Dendritic cell treated with granulocyte-macrophage colony-stimulating factor and Interleukin-4, amounts not matched to agents 40 ng/mL and 50 ng/mL, for 4 days (primary cell): ENCODE data around the gene CNTNAP2.
"Not testable (repeated sequence)": the region's sequence is repeated elsewhere in the genome, so short reads cannot be mapped to it uniquely, and the experiment has no call there.

ENCODE experiments used
- H3K27ac Mint-ChIP-seq: one replicate; pipeline ENCODE4 v1.8.0; 2022; ENCODE audit warnings: mild to moderate bottlenecking, mixed read lengths
- H3K27me3 Mint-ChIP-seq: one replicate; pipeline ENCODE4 v1.8.0; 2022; ENCODE audit warnings: mild to moderate bottlenecking, mixed read lengths
- H3K36me3 Mint-ChIP-seq: one replicate; pipeline ENCODE4 v1.8.0; 2022; ENCODE audit warnings: low read depth, mixed read lengths
- H3K4me1 Mint-ChIP-seq: one replicate; pipeline ENCODE4 v1.8.0; 2022; ENCODE audit warnings: low read depth, mixed read lengths
- H3K4me3 Mint-ChIP-seq: one replicate; pipeline ENCODE4 v1.8.0; 2022; ENCODE audit warnings: mild to moderate bottlenecking, moderate library complexity, mixed read lengths
- H3K9me3 Mint-ChIP-seq: one replicate; pipeline ENCODE4 v1.8.0; 2022; ENCODE audit warnings: mixed read lengths
- intact Hi-C: fragments of 100-400 bp; cut with micrococcal nuclease; formaldehyde crosslinking; loops from one replicate; pipeline ENCODE4 v1.15.0; 2022

The CNTNAP2 gene

GRCh38 chr7:148419856-148420832 lies 2303.5 kb downstream of the CNTNAP2 start:
- intact Hi-C loops = no loop called here
- H3K36me3 Mint-ChIP-seq = no peaks in the 10 kb centered on the region
- H3K27ac Mint-ChIP-seq = no peak overlapping the region
- no peak overlapping the region for H3K4me3 Mint-ChIP-seq
- H3K9me3 Mint-ChIP-seq = no peaks in the 10 kb centered on the region
- no peaks in the 10 kb centered on the region for H3K4me1 Mint-ChIP-seq
- H3K27me3 Mint-ChIP-seq = no peaks in the 10 kb centered on the region

- H3K4me1 Mint-ChIP-seq = no peaks in the 10 kb centered on the region
- H3K27me3 Mint-ChIP-seq = no peaks in the 10 kb centered on the region
- no peaks in the 10 kb centered on the region for H3K36me3 Mint-ChIP-seq
- H3K4me3 Mint-ChIP-seq = no peak overlapping the region
- intact Hi-C loops = no loop called here
- H3K27ac Mint-ChIP-seq = no peak overlapping the region
- no peaks in the 10 kb centered on the region for H3K9me3 Mint-ChIP-seq
Observed at GRCh38 chr7:148422030-148422429, 2305.4 kb downstream of the CNTNAP2 start.

GRCh38 chr7:148426393-148426792 lies 2309.8 kb downstream of the CNTNAP2 start:
- intact Hi-C loops, H3K36me3 Mint-ChIP-seq, H3K4me1 Mint-ChIP-seq, H3K27ac Mint-ChIP-seq, H3K27me3 Mint-ChIP-seq, H3K9me3 Mint-ChIP-seq, H3K4me3 Mint-ChIP-seq: not testable (repeated sequence)

- H3K4me3 Mint-ChIP-seq, intact Hi-C loops, H3K36me3 Mint-ChIP-seq, H3K27me3 Mint-ChIP-seq, H3K9me3 Mint-ChIP-seq, H3K27ac Mint-ChIP-seq, H3K4me1 Mint-ChIP-seq: not testable (repeated sequence)
Observed at GRCh38 chr7:148430690-148431089, 2314.1 kb downstream of the CNTNAP2 start.

GRCh38 chr7:148433521-148434180 lies 2317.1 kb downstream of the CNTNAP2 start:
- intact Hi-C loops = no loop called here
- no peaks in the 10 kb centered on the region for H3K4me1 Mint-ChIP-seq
- no peaks in the 10 kb centered on the region for H3K36me3 Mint-ChIP-seq
- no peaks in the 10 kb centered on the region for H3K27me3 Mint-ChIP-seq
- H3K4me3 Mint-ChIP-seq = no peak overlapping the region
- no peak overlapping the region for H3K27ac Mint-ChIP-seq
- no peaks in the 10 kb centered on the region for H3K9me3 Mint-ChIP-seq

GRCh38 chr7:148434181-148434757 lies 2317.7 kb downstream of the CNTNAP2 start:
- intact Hi-C loops = no loop called here
- Mint-ChIP-seq H3K27ac (no peak overlapping the region), H3K27me3 (no peaks in the 10 kb centered on the region), H3K36me3 (no peaks in the 10 kb centered on the region), H3K4me1 (no peaks in the 10 kb centered on the region), H3K9me3 (no peaks in the 10 kb centered on the region), H3K4me3 (no peak overlapping the region)

GRCh38 chr7:148434887-148435286 lies 2318.3 kb downstream of the CNTNAP2 start:
- intact Hi-C loops = no loop called here
- Mint-ChIP-seq H3K4me3 (no peak overlapping the region), H3K27me3 (no peaks in the 10 kb centered on the region), H3K4me1 (no peaks in the 10 kb centered on the region), H3K9me3 (no peaks in the 10 kb centered on the region), H3K36me3 (no peaks in the 10 kb centered on the region), H3K27ac (no peak overlapping the region)

GRCh38 chr7:148435715-148436114 lies 2319.1 kb downstream of the CNTNAP2 start:
- intact Hi-C loops = no loop called here
- Mint-ChIP-seq H3K27ac (no peak overlapping the region), H3K27me3 (no peaks in the 10 kb centered on the region), H3K4me3 (no peak overlapping the region), H3K4me1 (no peaks in the 10 kb centered on the region), H3K9me3 (no peaks in the 10 kb centered on the region), H3K36me3 (no peaks in the 10 kb centered on the region)

GRCh38 chr7:148436135-148436534 lies 2319.5 kb downstream of the CNTNAP2 start:
- no peaks in the 10 kb centered on the region for H3K4me1 Mint-ChIP-seq
- H3K27ac Mint-ChIP-seq = no peak overlapping the region

GRCh38 chr7:148436571-148436970 lies 2320.0 kb downstream of the CNTNAP2 start:
- no peaks in the 10 kb centered on the region for H3K9me3 Mint-ChIP-seq
- H3K4me1 Mint-ChIP-seq = no peaks in the 10 kb centered on the region
- no peaks in the 10 kb centered on the region for H3K36me3 Mint-ChIP-seq
- intact Hi-C loops = no loop called here
- no peak overlapping the region for H3K27ac Mint-ChIP-seq
- H3K27me3 Mint-ChIP-seq = no peaks in the 10 kb centered on the region
- H3K4me3 Mint-ChIP-seq = no peak overlapping the region

More at GRCh38 chr7:148436135-148436534, 2319.5 kb downstream of the CNTNAP2 start:
- H3K36me3 Mint-ChIP-seq = no peaks in the 10 kb centered on the region
- H3K9me3 Mint-ChIP-seq = no peaks in the 10 kb centered on the region
- intact Hi-C loops = no loop called here
- no peak overlapping the region for H3K4me3 Mint-ChIP-seq
- H3K27me3 Mint-ChIP-seq = no peaks in the 10 kb centered on the region

- Mint-ChIP-seq H3K27ac (no peak overlapping the region), H3K27me3 (no peaks in the 10 kb centered on the region), H3K9me3 (no peaks in the 10 kb centered on the region), H3K4me1 (no peaks in the 10 kb centered on the region), H3K4me3 (no peak overlapping the region), H3K36me3 (no peaks in the 10 kb centered on the region)
- intact Hi-C loops = no loop called here
Observed at GRCh38 chr7:148437043-148437442, 2320.4 kb downstream of the CNTNAP2 start.

GRCh38 chr7:148442141-148442655 lies 2325.6 kb downstream of the CNTNAP2 start:
- H3K4me3 Mint-ChIP-seq = no peak overlapping the region
- H3K9me3 Mint-ChIP-seq = peaks cover 15% of the 10 kb centered on the region
- H3K4me1 Mint-ChIP-seq = no peaks in the 10 kb centered on the region
- intact Hi-C loops = no loop called here
- no peaks in the 10 kb centered on the region for H3K27me3 Mint-ChIP-seq
- no peak overlapping the region for H3K27ac Mint-ChIP-seq
- H3K36me3 Mint-ChIP-seq = no peaks in the 10 kb centered on the region

GRCh38 chr7:148442933-148443332 lies 2326.3 kb downstream of the CNTNAP2 start:
- Mint-ChIP-seq H3K4me1 (no peaks in the 10 kb centered on the region), H3K27me3 (no peaks in the 10 kb centered on the region), H3K9me3 (peaks cover 15% of the 10 kb centered on the region), H3K27ac (no peak overlapping the region), H3K36me3 (no peaks in the 10 kb centered on the region), H3K4me3 (no peak overlapping the region)
- intact Hi-C loops = no loop called here
